Left ventricle myocardium inferior (tissue), 1 donor: ENCODE results near the gene SAA1. TPM values are rescaled to one million over a fixed set of nuclear protein-coding genes. Genes with fewer than 3 reads are reported as not detected.

Experiments
- DNase-seq: peaks from one replicate; pipeline ENCODE4 v3.0.0-alpha.2; 2020
- H3K27ac ChIP-seq: fragments of 200-600 bp; replicated peaks from 2 replicates; pipeline ENCODE4 v1.8.0; 2021
- H3K27me3 ChIP-seq: fragments of 200-600 bp; 2 replicates; pipeline ENCODE4 v1.8.0; 2021; ENCODE audit warnings: low read depth
- H3K36me3 ChIP-seq: fragments of 200-600 bp; 2 replicates; pipeline ENCODE4 v1.8.0; 2021
- H3K4me1 ChIP-seq: fragments of 200-600 bp; 2 replicates; pipeline ENCODE4 v1.8.0; 2021
- H3K4me3 ChIP-seq: fragments of 200-600 bp; 2 replicates; pipeline ENCODE4 v1.8.0; 2021; ENCODE audit warnings: mild to moderate bottlenecking, moderate library complexity
- H3K9me3 ChIP-seq: fragments of 200-600 bp; replicated peaks from 2 replicates; pipeline ENCODE4 v1.8.0; 2021
- intact Hi-C: fragments of 100-400 bp; cut with micrococcal nuclease; formaldehyde crosslinking; loops from one replicate; pipeline ENCODE4 v1.11.0; 2022
- total RNA-seq: library from RNA; stranded (reverse); fragmentation: NEBNext Ultra II Directional; extraction: Animal tissue kit (Norgen Biotek cat#: 25700); gene quantifications from one replicate; pipeline ENCODE4 v1.2.1, GENCODE V29; 2021
- TF ChIP-seq, protein P1 (sequence below): fragments of 200-600 bp; IDR thresholded peaks from 2 replicates; pipeline ENCODE4 v1.8.0; 2021; ENCODE audit warnings: antibody characterized with exemption, mild to moderate bottlenecking, borderline replicate concordance
- donor health status: DM: no; HTN: yes; CAD: no; lungs with severe emphysema.

SAA1 gene
- total RNA-seq, 1 donor from 2014 or later, result not detected

DNA sequence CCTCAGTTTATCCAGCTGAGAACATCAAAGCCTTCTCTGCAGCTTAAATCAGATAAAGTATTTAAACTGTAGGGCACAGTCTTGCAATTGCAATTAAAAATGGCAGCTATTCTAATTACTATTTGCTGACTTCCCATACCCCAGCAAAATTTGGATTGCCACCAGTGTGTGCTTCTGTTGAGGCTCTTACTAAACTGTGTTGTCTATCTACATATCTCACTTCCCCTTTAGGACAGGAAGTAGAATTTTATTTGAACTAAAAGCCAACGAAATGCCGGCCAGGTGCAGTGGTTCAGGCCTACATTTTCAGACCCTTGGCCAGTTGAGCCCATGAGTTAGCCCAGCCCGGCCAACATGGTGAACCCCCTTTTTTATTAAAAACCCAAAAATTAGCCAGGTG is 36.6 kb upstream of the SAA1 start:
- TF ChIP-seq, protein P1, sequence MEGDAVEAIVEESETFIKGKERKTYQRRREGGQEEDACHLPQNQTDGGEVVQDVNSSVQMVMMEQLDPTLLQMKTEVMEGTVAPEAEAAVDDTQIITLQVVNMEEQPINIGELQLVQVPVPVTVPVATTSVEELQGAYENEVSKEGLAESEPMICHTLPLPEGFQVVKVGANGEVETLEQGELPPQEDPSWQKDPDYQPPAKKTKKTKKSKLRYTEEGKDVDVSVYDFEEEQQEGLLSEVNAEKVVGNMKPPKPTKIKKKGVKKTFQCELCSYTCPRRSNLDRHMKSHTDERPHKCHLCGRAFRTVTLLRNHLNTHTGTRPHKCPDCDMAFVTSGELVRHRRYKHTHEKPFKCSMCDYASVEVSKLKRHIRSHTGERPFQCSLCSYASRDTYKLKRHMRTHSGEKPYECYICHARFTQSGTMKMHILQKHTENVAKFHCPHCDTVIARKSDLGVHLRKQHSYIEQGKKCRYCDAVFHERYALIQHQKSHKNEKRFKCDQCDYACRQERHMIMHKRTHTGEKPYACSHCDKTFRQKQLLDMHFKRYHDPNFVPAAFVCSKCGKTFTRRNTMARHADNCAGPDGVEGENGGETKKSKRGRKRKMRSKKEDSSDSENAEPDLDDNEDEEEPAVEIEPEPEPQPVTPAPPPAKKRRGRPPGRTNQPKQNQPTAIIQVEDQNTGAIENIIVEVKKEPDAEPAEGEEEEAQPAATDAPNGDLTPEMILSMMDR, result no peak
- no peaks in the 10 kb centered on the region for H3K36me3 ChIP-seq
- intact Hi-C loops, result no loop called here

GRCh38 chr11:18230859-18231258 is 35.2 kb upstream of the SAA1 start:
- H3K4me3 ChIP-seq, result no peak overlapping the region
- no peaks in the 10 kb centered on the region for H3K4me1 ChIP-seq
- H3K36me3 ChIP-seq, result no peaks in the 10 kb centered on the region
- TF ChIP-seq, protein P1, result no peak
- no peak overlapping the region for H3K27ac ChIP-seq
- H3K27me3 ChIP-seq, result peaks cover 16% of the 10 kb centered on the region
- no peaks in the 10 kb centered on the region for H3K9me3 ChIP-seq
- intact Hi-C loops, result no loop called here
- no peak for DNase-seq

More for the DNA sequence above, 36.6 kb upstream of the SAA1 start:
- Histone ChIP-seq H3K4me3 (no peak overlapping the region), H3K4me1 (no peaks in the 10 kb centered on the region), H3K27ac (no peak overlapping the region), H3K27me3 (peaks cover 15% of the 10 kb centered on the region), H3K9me3 (peaks cover 6% of the 10 kb centered on the region)
- no peak for DNase-seq

DNA sequence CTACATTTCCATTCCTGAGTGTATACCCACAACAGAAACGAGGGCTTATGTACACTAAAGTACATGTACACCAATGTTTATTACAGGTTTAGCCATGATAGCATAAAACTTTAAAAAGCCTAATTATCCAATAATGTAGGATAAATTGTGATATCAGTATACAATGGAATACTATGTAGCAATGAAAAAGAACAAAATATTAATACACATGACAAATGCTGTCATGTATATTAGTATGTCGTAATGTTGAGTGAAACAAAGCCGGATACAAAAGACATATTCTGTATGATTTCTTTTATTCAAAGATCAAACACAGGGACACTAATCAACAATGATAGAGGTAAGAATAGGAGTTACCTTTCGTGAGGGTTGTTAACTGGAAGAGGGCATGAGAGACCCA is 32.2 kb upstream of the SAA1 start:
- no peak overlapping the region for H3K27ac ChIP-seq
- DNase-seq, result no peak
- intact Hi-C loops, result no loop called here

GRCh38 chr11:18235394-18236334 is 30.4 kb upstream of the SAA1 start:
- Histone ChIP-seq H3K4me1 (no peaks in the 10 kb centered on the region), H3K9me3 (no peaks in the 10 kb centered on the region), H3K27ac (no peak overlapping the region), H3K4me3 (no peak overlapping the region), H3K27me3 (peaks cover 45% of the 10 kb centered on the region), H3K36me3 (no peaks in the 10 kb centered on the region)
- DNase-seq, result no peak
- intact Hi-C loops, result no loop called here
- TF ChIP-seq, protein P1, result no peak

More for the DNA sequence above, 32.2 kb upstream of the SAA1 start:
- Histone ChIP-seq H3K4me1 (no peaks in the 10 kb centered on the region), H3K9me3 (no peaks in the 10 kb centered on the region), H3K36me3 (no peaks in the 10 kb centered on the region), H3K4me3 (no peak overlapping the region), H3K27me3 (peaks cover 35% of the 10 kb centered on the region)
- TF ChIP-seq, protein P1, result no peak

- H3K9me3 ChIP-seq, result no peaks in the 10 kb centered on the region
- intact Hi-C loops, result no loop called here
- TF ChIP-seq, protein P1, result no peak
Observed at GRCh38 chr11:18236664-18237356, 29.3 kb upstream of the SAA1 start, which contains the start of gene SAA4. Gene SAA4, minus strand, starts transcription at chr11:18236802. Its CDS starts 876 bp downstream, at chr11:18235926.

More at GRCh38 chr11:18236664-18237356, 29.3 kb upstream of the SAA1 start, which contains the start of gene SAA4:
- DNase-seq, result no peak
- Histone ChIP-seq H3K27ac (no peak within 1 kb of the TSS), H3K36me3 (no peaks in the 10 kb centered on the region), H3K4me1 (no peaks in the 10 kb centered on the region), H3K4me3 (no peak within 1 kb of the TSS), H3K27me3 (peaks cover 45% of the 10 kb centered on the region)
